Osteocyte (in vitro differentiated cells): Measurements from ENCODE around the gene ZBP1. TPM values are rescaled to one million over a fixed set of nuclear protein-coding genes. Genes with fewer than 3 reads are reported as not detected.

Experiments
- DNase-seq: peaks from one replicate; pipeline ENCODE4 v3.0.0; 2021; ENCODE audit warnings: mixed read lengths; ENCODE audit not compliant: unreplicated experiment; ENCODE audit errors: extremely low spot score
- H3K27ac Mint-ChIP-seq: one replicate; pipeline ENCODE4 v1.8.0; 2021; ENCODE audit warnings: mild to moderate bottlenecking, mixed read lengths; ENCODE audit not compliant: unreplicated experiment
- H3K27me3 Mint-ChIP-seq: one replicate; pipeline ENCODE4 v1.8.0; 2021; ENCODE audit warnings: mixed read lengths; ENCODE audit not compliant: unreplicated experiment
- H3K36me3 Mint-ChIP-seq: one replicate; pipeline ENCODE4 v1.8.0; 2021; ENCODE audit warnings: mixed read lengths; ENCODE audit not compliant: unreplicated experiment
- H3K4me1 Mint-ChIP-seq: one replicate; pipeline ENCODE4 v1.8.0; 2021; ENCODE audit warnings: mixed read lengths; ENCODE audit not compliant: unreplicated experiment
- H3K4me3 Mint-ChIP-seq: one replicate; pipeline ENCODE4 v1.8.0; 2021; ENCODE audit warnings: mild to moderate bottlenecking, moderate library complexity, mixed read lengths; ENCODE audit not compliant: unreplicated experiment
- H3K9me3 Mint-ChIP-seq: one replicate; pipeline ENCODE4 v1.8.0; 2021; ENCODE audit warnings: mixed read lengths; ENCODE audit not compliant: unreplicated experiment
- total RNA-seq: library from RNA; stranded (reverse); gene quantifications from 2 replicates; pipeline ENCODE4 v1.2.1, GENCODE V29; 2021
- TF ChIP-seq, protein P1 (sequence below): fragments of 200-600 bp; sonication (generic); IDR thresholded peaks from 2 replicates; pipeline ENCODE4 v1.5.0; 2021; ENCODE audit warnings: antibody characterized with exemption, mild to moderate bottlenecking, moderate library complexity

ZBP1 gene
- total RNA-seq, 1 donor from 2014 or later, result not detected

DNA sequence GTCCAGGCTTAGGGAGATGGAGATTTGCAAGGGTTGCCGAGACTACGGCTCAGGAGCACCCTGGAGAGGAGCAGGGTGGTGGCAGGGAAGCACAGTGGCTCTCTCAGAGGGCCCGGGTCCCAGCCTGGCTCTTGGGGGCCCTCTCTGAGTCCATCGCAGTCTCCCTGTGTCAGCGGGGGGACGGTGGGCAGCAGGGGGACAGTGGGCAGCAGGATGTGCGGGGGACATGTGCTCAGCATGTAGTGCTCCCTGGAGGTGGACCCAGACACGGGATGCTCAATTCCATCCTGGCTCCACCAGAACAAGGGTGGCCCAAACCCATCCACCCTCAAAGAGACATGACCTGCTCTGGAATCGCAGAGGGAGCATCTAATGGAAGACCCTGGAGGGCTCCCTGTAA is 43.0 kb upstream of the ZBP1 start:
- Mint-ChIP-seq H3K36me3 (peaks cover 9% of the 10 kb centered on the region), H3K4me1 (no peaks in the 10 kb centered on the region), H3K4me3 (no peak overlapping the region), H3K27me3 (no peaks in the 10 kb centered on the region), H3K9me3 (no peaks in the 10 kb centered on the region), H3K27ac (no peak overlapping the region)
- TF ChIP-seq, protein P1, sequence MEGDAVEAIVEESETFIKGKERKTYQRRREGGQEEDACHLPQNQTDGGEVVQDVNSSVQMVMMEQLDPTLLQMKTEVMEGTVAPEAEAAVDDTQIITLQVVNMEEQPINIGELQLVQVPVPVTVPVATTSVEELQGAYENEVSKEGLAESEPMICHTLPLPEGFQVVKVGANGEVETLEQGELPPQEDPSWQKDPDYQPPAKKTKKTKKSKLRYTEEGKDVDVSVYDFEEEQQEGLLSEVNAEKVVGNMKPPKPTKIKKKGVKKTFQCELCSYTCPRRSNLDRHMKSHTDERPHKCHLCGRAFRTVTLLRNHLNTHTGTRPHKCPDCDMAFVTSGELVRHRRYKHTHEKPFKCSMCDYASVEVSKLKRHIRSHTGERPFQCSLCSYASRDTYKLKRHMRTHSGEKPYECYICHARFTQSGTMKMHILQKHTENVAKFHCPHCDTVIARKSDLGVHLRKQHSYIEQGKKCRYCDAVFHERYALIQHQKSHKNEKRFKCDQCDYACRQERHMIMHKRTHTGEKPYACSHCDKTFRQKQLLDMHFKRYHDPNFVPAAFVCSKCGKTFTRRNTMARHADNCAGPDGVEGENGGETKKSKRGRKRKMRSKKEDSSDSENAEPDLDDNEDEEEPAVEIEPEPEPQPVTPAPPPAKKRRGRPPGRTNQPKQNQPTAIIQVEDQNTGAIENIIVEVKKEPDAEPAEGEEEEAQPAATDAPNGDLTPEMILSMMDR, result no peak
- DNase-seq, result no peak

DNA sequence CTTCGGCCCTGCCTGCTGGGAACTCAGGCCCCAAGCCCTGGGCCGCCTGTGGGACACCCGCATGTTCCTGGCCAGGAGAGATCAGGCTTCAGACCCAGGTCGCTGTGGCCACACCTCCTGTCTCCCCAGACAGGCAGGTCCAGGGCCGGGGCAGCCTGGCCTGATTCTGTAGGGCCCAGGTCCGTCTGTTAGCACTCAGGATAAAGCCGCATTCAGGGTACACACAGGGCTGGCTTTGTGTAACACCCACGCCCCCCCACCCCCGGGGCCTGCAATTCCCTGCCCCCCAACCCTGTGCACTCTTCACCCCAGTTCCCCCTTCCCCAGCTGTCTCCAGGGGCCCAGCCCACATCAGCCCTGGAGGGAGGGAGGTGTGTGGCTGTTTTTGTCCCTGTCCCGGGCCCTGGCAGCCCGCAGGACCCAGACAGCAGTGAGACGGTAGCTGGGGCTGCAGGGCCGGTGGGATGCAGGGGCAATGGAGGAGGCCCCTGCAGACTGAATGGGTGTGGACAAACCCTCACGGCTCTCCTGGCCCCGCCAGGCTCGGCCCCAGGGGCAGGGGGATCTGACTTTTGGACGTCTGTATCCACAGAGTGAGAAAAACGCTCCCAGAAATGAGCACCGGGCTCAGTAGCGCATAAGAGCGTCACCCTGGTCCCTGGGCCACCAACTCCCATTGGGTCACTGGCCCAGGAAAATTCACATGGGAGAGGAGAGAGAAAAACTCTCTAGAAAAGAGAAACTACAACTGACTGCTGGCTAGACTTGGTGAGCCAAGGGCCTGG is 42.4 kb upstream of the ZBP1 start:
- no peaks in the 10 kb centered on the region for H3K9me3 Mint-ChIP-seq
- no peaks in the 10 kb centered on the region for H3K27me3 Mint-ChIP-seq
- H3K4me1 Mint-ChIP-seq, result no peaks in the 10 kb centered on the region
- TF ChIP-seq, protein P1, result no peak
- H3K4me3 Mint-ChIP-seq, result no peak overlapping the region
- peaks cover 12% of the 10 kb centered on the region for H3K36me3 Mint-ChIP-seq
- DNase-seq, result no peak
- H3K27ac Mint-ChIP-seq, result no peak overlapping the region

DNA sequence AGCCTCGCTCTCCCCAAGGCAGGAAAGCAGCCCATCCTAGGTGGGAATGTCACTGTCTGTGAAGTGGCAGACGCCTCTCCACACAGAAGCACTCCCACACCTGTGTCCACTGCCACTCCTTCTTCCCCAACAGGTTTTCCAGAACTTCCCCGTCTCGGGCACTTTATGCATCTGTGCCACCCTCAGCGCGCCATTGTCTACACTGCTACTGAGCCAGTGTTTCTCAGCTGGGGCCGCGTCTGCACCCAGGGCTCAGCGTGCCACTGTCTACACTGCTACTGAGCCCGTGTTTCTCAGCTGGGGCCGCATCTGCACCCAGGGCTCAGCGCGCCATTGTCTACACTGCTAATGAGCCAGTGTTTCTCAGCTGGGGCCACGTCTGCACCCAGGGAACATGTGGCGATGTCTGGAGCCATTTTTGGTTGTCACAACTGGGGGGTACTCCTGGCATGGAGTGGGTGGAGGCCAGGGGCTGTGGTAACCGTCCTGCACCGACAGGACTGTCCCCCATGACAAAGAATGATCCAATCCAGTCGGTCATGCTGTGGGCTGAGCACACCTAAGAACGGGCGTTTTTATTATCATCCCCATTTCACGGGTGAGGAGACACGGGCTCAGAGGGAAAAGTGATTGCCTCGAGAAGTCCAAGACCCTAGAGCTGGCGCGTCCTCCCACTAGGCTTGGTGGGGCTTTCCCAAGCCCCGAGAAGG is 41.7 kb upstream of the ZBP1 start:
- Mint-ChIP-seq H3K27ac (no peak overlapping the region), H3K27me3 (no peaks in the 10 kb centered on the region), H3K4me1 (no peaks in the 10 kb centered on the region), H3K9me3 (no peaks in the 10 kb centered on the region), H3K4me3 (no peak overlapping the region), H3K36me3 (peaks cover 16% of the 10 kb centered on the region)
- TF ChIP-seq, protein P1, result no peak
- no peak for DNase-seq

GRCh38 chr20:57660922-57661745 is 40.9 kb upstream of the ZBP1 start:
- TF ChIP-seq, protein P1, result no peak
- no peak overlapping the region for H3K4me3 Mint-ChIP-seq
- DNase-seq, result no peak
- H3K9me3 Mint-ChIP-seq, result no peaks in the 10 kb centered on the region
- H3K27ac Mint-ChIP-seq, result no peak overlapping the region
- H3K4me1 Mint-ChIP-seq, result no peaks in the 10 kb centered on the region
- H3K27me3 Mint-ChIP-seq, result no peaks in the 10 kb centered on the region
- H3K36me3 Mint-ChIP-seq, result peaks cover 21% of the 10 kb centered on the region
